HG03280 (cell line): Measurements from ENCODE around the gene CDH4.

Experiments
- ATAC-seq: cut with Tn5 transposase; IDR thresholded peaks from one replicate; pipeline ENCODE4 v1.9.1; 2021; ENCODE audit warnings: mild to moderate bottlenecking, moderate library complexity; ENCODE audit not compliant: unreplicated experiment

CDH4 gene

GRCh38 chr20:61324906-61325305 is 72.8 kb downstream of the CDH4 start:
- no peak for ATAC-seq

DNA sequence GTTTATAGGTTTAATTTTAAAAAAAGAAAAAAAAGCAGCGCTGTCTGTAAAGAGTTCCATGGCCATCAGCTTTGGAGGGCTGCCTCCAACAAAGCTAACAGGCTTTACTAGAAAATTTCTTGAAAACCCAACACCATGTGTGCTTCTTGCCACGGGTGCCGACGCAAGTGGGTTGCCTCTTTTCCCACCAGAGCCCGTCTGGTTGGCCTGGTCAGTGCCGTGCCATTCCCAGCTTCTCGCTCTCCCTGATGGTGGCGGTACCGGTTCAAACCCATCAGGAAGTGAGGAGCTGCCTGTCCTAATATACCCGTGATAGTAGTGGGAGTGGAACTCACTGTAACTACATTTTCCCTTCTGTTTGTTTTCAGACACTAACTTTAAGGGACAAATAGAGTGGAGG is 73.7 kb downstream of the CDH4 start:
- no peak for ATAC-seq

GRCh38 chr20:61328911-61329558 is 77.0 kb downstream of the CDH4 start:
- ATAC-seq: no peak

DNA sequence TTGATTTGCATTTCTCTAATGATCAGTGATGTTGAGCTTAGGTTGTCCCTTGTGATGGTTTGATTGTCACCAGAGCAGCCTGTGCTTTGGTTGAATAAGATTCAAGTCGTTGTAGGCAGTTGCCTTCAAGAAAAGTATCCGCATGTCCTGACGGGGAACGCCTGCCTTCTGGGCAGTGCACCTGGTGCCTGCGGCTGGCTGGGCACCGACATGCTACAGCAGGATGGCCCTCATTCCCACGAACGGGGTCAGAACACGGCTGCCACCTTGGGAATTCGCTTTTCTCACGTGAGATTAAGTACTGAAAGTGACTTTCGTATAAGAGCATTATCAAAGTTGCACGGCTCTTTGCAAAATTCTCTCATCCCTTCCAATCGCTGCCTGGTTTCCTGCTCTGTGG is 78.4 kb downstream of the CDH4 start:
- no peak for ATAC-seq

- no peak for ATAC-seq
Measured at GRCh38 chr20:61331543-61331942, 79.5 kb downstream of the CDH4 start.

- ATAC-seq: no peak
Measured at GRCh38 chr20:61332016-61332975, 80.2 kb downstream of the CDH4 start.

- no peak for ATAC-seq
Measured at GRCh38 chr20:61333484-61334108, 81.5 kb downstream of the CDH4 start.

- no peak for ATAC-seq
Measured at GRCh38 chr20:61340157-61340556, 88.1 kb downstream of the CDH4 start.

GRCh38 chr20:61341605-61342004 is 89.5 kb downstream of the CDH4 start:
- ATAC-seq: no peak

DNA sequence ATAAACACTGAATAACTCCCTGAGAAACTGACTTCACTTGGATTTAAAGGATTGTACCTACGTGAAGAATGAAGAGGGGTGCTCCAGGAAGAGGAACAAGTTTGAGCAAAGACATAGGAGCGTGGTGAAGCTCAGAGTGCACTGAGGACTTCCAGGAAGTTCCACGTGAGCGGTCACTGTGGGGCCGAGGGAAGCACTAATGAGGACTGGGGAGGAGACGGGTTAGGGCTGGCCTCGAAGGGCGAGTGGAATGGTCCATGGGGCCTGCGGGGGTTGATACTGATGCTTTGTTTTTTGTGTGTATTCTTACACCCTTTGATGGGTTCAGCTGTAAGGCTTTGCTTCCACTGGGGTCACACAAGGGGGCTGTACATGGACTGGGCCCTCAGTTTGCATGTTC is 91.9 kb downstream of the CDH4 start:
- ATAC-seq: no peak

GRCh38 chr20:61345656-61346055 is 93.6 kb downstream of the CDH4 start:
- no peak for ATAC-seq

GRCh38 chr20:61346996-61347395 is 94.9 kb downstream of the CDH4 start:
- no peak for ATAC-seq

DNA sequence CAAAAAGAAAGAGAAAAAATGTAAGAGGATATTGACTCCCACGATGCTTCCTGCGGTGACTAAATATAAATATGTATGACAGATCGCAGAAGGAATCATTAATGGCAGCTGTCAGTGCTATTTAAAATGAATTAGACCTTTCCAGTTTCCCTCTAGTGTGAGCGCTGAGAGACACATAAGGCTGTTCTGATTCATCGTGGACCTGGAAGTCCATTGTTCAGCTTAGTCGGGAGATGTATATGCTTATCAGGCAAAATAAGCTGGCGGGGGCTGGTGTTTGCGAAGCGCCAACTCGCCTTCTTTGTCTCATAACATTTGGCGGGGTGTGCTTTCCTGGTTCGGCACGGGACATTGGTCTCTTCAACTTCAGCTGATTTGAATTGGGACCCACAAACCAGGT is 95.4 kb downstream of the CDH4 start:
- no peak for ATAC-seq

GRCh38 chr20:61349447-61350165 is 97.5 kb downstream of the CDH4 start:
- ATAC-seq: no peak

DNA sequence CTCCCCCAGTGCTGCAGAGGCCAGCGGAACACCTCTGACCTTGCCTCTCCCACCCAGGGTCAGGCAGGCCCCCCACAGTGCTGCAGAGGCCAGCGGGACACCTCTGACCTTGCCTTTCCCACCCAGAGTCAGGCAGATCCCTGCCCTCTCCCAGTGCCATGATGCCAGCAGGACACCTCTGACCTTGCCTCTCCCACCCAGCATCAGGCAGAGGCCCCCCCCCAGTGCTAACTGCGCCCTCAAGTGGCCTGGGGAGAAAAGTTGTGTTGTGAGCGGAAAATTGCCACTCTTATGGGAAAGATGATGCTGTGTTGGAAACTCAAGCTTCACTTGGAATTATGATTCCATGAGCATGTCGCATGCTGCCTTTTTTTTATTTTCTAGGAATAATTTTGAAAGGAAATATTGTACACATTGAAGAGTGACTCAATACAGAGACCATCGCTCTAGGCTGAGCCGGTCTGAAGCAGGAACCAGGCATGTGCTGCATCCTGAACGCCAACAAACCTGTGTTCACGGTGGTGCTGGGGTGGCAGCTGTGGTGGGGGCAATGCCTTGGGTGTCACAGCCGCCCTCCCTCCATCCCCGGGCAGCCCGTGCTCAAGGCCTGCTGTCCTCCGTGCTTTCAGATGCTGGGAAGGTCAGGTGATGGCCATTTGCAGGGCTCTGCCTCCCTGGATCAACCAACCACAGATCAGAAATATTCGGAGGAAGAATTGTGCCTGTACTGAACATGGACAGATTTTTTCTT is 98.6 kb downstream of the CDH4 start:
- ATAC-seq: no peak

DNA sequence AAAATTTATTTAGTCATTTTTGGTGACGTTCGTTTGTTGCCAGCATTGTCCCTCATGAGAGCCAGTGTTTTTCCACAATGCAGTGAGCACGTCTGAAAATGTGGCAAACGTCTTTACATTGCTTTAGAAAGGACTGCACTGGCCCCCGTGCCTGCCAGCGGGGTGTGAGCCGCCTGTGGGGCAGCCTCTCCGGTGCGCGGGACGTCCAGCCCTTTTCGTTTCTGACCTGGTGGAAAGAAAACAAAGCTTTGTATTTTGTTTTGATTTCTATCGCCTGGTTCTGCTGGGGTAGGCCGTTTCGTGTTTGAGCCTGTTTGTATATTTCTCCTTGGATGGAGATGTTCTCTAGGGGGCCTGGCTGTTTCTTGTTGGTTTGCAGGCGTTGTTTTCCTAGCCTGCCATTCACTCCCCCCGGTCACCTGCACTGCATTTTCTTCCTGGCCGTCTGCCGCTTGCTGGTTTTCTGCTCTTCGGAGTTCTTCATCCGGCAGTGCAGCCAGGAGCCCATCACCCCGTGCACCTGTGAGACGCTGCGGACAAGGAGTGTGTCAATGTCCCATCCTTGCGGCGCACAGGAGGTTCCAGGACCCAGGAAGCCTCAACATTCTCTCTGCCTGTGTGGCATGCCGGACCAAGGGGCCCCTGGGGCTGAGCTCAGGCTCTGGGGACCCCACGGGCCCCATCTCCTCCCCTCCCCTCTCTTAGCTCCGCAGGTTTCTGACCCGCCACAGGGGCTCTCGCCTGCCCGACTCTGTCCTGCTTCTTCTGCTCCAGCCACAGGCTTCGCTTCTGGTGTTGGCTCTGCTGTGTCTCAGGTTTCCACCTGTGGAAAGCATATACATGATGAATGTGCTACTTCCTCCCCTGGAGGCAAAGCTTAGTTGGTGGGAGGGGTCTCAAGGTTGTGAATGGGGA is 100.5 kb downstream of the CDH4 start:
- ATAC-seq: no peak

DNA sequence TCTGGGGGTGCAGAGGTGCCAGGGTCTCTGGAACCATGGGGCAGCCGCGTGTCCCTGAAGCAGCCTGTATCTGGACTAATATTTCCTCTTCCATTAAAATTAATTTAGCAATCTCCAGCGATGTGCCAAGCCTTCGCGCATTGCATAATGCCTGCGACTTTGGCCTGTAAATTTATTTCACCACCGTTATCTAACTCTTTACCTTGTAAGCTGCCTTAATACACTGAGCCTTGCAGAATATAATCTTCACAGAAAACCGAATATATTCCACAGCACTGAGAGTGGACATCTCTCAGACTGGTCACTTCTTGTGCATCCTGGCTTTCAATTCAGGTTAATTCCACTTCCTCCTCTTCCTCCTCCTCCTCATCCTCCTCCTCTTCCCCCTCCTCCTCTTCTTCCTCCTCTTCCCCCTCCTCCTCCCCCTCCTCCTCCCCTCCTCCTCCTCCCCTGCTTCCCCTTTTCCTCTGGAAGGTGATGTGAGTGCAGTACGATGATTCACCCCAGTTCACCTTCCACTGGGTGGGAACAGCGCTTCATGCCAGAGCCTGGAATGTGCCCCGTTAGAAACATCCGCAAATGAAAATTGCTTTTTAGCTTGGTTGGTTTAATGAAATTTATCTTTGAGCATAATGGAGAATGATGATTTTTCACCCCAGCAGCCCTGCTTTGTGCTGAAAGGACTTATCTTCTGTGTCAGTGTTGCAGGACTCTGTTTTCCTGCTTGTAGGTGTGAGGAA is 101.4 kb downstream of the CDH4 start:
- no peak for ATAC-seq

DNA sequence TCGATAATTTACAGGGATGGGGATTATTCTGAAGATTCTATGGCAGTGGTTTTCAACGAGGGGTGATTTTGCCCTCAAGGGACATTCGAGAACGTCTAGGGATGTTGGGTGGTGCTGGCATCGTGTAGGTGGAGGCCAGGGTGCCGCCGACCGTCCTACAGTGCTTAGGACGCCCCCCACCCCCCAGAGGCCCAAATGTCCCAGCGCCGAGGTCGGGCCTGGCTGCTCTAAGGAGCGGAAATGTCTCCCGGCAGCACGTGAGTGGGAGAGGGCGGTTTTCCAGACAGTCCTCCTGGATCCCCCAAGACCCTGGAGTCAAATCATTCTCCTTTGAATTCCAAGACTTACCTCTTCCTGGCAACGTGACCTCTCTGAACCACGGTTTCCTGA is 101.9 kb downstream of the CDH4 start:
- ATAC-seq: no peak

GRCh38 chr20:61354501-61354900 is 102.4 kb downstream of the CDH4 start:
- ATAC-seq: no peak
